RPMI7951 (cell line): ENCODE results near the gene BMPR1A. TPM values are rescaled to one million over a fixed set of nuclear protein-coding genes. Genes with fewer than 3 reads are reported as not detected.
A peak's percentile ranks its signal among the peaks of the same experiment; 100 is the strongest.
"Not testable (repeated sequence)": the region's sequence is repeated elsewhere in the genome, so short reads cannot be mapped to it uniquely, and the experiment has no call there.

Source experiments
- DNase-seq: peaks from one replicate; pipeline ENCODE4 v3.0.0-alpha.2; 2012; ENCODE audit warnings: low read depth
- total RNA-seq: library from RNA; depleted of rRNA; stranded (reverse); fragments of >200 nt; shearing (Covaris generic); gene quantifications from 2 replicates; pipeline ENCODE4 v1.2.3, GENCODE V29; 2014; rRNA removed

BMPR1A gene
- total RNA-seq, 1 experiment from 2014 or later, result 30.3 TPM

- no peak for DNase-seq
These were observed 211.1 kb downstream of the BMPR1A start for GRCh38 chr10:86967481-86967941.

GRCh38 chr10:86968271-86968993 is 212.0 kb downstream of the BMPR1A start, which contains the start of gene ADIRF:
ADIRF (plus strand) TSS chr10:86968482; CDS start chr10:86968545, 63 bp downstream.
- no peak for DNase-seq

DNA sequence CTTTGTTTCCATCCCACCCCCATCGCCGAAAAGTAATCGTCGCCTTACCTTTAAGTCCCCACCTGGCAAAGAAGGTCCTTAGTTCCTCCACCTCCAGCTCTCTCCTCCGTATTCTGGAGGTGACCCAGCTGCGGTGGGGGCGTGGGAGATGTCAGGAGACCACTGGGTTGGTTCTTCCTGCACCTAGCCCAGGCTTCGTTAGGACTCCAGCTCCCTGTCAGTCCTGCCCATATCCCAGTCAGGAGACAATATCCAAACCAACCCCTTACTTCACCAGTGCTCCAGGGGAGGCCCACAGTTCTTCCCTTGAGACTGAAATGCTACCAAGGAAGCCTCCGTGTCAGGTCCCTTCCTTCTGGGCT is 212.6 kb downstream of the BMPR1A start:
- DNase-seq, result no peak

DNA sequence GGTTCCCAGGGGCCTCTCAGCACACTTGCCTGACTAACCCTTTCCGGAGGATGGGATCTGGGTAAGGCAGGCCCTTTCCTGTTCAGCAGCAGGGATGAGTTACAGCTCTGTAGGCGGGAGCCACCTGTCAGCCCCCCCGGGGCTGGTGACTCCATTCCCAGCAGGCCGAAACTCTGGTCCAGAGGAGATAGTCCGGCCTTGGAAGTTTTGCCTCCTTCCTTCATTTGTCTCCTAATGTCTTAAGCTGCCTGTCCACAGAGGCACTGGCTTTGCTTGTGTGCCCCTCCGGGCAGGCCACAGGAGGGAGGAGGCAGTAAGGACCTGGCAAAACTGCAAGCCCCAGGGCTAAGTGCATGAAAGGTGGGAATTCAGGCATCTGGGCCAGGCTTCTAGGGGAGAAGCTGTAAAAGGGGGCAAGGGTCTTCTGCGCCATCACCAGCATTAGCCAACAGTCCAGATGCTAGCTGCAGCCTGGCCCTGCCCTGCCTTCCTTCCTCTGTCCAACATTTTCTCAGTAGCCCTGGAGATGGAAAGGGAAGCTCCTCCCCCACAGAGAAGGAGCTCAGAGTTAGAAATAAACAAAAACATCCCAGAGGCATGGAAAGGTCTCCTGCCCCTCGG is 213.1 kb downstream of the BMPR1A start:
- DNase-seq, result peak; percentile 16

GRCh38 chr10:86970162-86970981 is 214.0 kb downstream of the BMPR1A start:
- DNase-seq, result peak; percentile 84

GRCh38 chr10:86970982-86971231 is 214.5 kb downstream of the BMPR1A start:
- no peak for DNase-seq

DNA sequence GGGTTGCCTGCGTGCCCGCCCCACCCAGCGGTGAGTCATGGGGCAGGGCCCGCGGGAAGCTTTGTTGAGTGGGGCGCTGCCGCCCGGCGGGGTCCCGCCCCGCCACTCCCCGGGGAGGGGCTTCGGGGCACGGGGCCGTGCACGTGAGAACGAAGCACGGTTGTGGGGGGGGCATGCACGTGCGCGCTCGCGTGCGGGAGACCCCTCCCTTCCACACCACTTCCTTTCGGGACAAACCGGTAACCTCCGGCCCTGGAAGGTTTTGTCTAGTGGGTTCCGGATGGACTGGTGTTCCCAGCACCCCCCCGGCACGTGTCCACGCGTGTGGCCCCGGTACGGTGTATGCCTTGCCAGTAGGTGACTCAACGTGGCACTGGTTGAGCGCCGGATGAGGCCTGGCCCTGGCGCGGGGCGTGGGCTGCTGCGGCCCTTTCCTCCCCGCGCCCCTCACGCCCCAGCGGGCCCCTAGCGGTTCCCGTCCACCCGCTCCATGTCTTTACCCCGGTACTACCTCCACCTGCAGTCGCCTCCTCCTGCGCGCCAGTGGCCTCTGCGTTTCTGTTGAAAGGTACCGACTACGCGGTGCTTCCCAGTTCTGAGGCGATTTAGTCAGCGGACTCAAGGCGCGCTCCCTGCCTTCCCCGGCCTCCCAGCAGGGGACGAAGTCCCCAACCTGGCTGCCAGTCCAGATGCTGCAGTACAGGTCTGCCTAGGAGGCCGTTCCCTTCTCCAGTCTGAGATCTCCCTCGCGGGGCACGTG is 215.0 kb downstream of the BMPR1A start:
- peak; percentile 91 for DNase-seq

GRCh38 chr10:86972613-86973380 is 216.4 kb downstream of the BMPR1A start:
- no peak for DNase-seq

- DNase-seq, result no peak
These were observed 218.1 kb downstream of the BMPR1A start for GRCh38 chr10:86974484-86974883.

DNA sequence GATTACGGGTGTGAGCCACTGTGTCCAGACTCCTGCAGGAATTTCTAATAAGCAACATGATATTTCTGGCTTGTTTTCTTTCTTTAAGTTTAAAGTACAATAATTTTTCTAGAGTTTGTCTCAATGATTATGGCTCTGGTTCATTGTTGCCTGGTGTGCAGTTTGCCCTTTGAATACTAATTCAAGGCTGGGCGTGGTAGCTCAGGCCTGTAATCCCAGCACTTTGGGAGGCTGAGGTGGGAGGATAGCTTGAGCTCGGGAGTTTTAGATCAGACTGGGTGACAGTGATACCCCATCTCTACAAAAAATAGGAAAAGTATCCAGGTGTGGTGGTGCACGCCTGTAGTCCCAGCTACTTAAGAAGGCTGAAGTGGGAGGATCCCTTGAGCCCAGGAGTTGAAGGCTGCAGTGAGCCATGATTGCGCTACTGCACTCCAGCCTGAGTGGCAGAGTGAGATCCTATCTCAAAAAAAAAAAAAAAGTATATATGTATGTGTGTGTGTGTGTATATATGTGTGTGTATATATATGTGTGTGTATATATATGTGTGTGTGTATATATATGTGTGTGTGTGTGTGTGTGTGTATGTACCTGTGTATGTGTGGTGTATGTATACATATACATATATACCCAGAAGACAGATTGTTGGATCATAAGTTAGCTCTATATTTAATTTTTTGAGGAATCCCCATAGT is 220.1 kb downstream of the BMPR1A start:
- no peak for DNase-seq

DNA sequence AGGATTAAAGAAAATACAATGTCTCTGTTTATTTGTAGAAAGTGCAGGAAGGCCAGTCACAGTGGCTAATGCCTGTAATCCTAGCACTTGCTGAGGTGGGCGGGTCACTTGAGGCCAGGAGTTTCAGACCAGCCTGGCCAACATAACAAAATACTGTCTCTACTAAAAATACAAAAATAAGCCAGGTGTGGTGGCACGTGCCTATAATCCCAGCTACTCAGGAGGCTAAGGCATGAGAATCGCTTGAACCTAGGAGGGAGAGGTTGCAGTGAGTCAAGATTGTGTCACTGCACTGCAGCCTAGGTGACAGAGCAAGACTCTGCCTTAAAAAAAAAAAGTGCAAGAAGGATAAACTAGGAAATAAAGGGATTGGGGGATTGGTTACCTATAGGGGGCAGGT is 222.0 kb downstream of the BMPR1A start:
- DNase-seq, result not testable (repeated sequence)

GRCh38 chr10:86979296-86979818 is 222.9 kb downstream of the BMPR1A start:
- DNase-seq, result no peak

- DNase-seq, result no peak
These were observed 223.6 kb downstream of the BMPR1A start for GRCh38 chr10:86979977-86980448.

GRCh38 chr10:86981020-86981419 is 224.6 kb downstream of the BMPR1A start:
- not testable (repeated sequence) for DNase-seq

DNA sequence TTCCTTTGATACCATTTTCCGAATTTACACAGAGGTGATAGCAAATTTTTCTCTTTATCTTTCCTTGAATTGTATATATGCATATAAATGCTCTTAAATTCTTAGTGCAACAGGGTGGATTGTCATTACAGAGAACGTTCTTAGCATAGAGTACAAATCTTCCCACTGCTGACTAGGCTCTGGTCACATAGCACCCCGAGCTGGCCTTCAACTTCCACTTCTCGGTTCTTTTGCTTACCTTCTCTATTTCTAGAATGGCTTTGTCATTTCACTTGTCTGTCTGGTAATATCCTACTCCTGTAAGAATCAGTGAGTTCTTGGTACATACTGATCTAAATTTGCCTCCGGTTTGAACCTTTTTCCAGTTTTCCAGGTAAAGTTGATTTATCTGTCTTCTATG is 225.3 kb downstream of the BMPR1A start:
- no peak for DNase-seq

Other genes starting within 250 kb of the BMPR1A start
- 23.4 and 26.8 TPM in 2 replicates for gene WAPL, start 234.8 kb upstream of the BMPR1A start, total RNA-seq
- gene OPN4, start 102.1 kb upstream of the BMPR1A start, total RNA-seq, result not detected in 2 replicates
- not detected in 2 replicates for gene LDB3, start 88.1 kb upstream of the BMPR1A start, total RNA-seq
- 0.39 and 0.60 TPM in 2 replicates for gene MMRN2, start 201.0 kb downstream of the BMPR1A start, total RNA-seq
- gene SNCG, start 202.0 kb downstream of the BMPR1A start, total RNA-seq, result 0.59 and 1.6 TPM in 2 replicates
- gene ADIRF, start 211.9 kb downstream of the BMPR1A start, total RNA-seq, result 0.49 and 0.84 TPM in 2 replicates